ENCODE results near the gene NPR1.
A peak's percentile ranks its signal among the peaks of the same experiment; 100 is the strongest.

NPR1 gene

GRCh38 chr1:153670859-153671627, 7.4 kb upstream of the NPR1 start, which contains the start of gene ILF2 (continued):
- no peak for TF ChIP-seq ZNF596 (tag by site-specific recombination; IDR thresholded peaks at IDR 0.05)
- peak; percentile 98 for TF ChIP-seq IKZF3 (tag by site-specific recombination; IDR thresholded peaks at IDR 0.05)
- TF ChIP-seq ZNF513 (tag by site-specific recombination; IDR thresholded peaks at IDR 0.05): no peak
- TF ChIP-seq ZNF621 (tag by site-specific recombination; IDR thresholded peaks at IDR 0.05): no peak
- no peak for TF ChIP-seq ZBTB7A (tag by site-specific recombination; IDR thresholded peaks at IDR 0.05; ENCODE audit: low read depth)
- no peak for TF ChIP-seq ZNF280D (tag by site-specific recombination; IDR thresholded peaks at IDR 0.05)
- TF ChIP-seq KLF1 (tag by site-specific recombination; IDR thresholded peaks at IDR 0.05): no peak
- 0 out of 2 replicates have a peak, but pooled peaks have one; percentile 37 for TF ChIP-seq ZFP37 (tag by site-specific recombination; IDR thresholded peaks at IDR 0.05)
- no peak for TF ChIP-seq ZNF335 (tag by site-specific recombination; conservative IDR thresholded peaks at IDR 0.05)
- TF ChIP-seq ZNF148 (tag by site-specific recombination; IDR thresholded peaks at IDR 0.05; ENCODE audit: borderline replicate concordance): no peak; the same call in 1 of the 2 replicates
- no peak for TF ChIP-seq ZNF510 (tag by site-specific recombination; IDR thresholded peaks at IDR 0.05; ENCODE audit: insufficient replicate concordance)
- TF ChIP-seq PRDM4 (tag by site-specific recombination; IDR thresholded peaks at IDR 0.05): 0 out of 2 replicates have a peak, but pooled peaks have one; percentile 6
- no peak for TF ChIP-seq ZNF580 (tag by site-specific recombination; IDR thresholded peaks at IDR 0.05)
- TF ChIP-seq ZBTB49 (tag by site-specific recombination; IDR thresholded peaks at IDR 0.05; ENCODE audit: low read depth): no peak
- TF ChIP-seq KLF8 (tag by site-specific recombination; IDR thresholded peaks at IDR 0.05): peak; percentile 27; the same call in 1 of the 2 replicates
- TF ChIP-seq ZNF426 (tag by site-specific recombination; IDR thresholded peaks at IDR 0.05): no peak
- no peak for TF ChIP-seq ZNF529 (tag by site-specific recombination; IDR thresholded peaks at IDR 0.05; ENCODE audit: insufficient replicate concordance)
- no peak for TF ChIP-seq ZNF354C (tag by site-specific recombination; IDR thresholded peaks at IDR 0.05; ENCODE audit: borderline replicate concordance, low read depth)
- TF ChIP-seq ZNF423 (tag by site-specific recombination; IDR thresholded peaks at IDR 0.05): no peak
- TF ChIP-seq HIC1 (tag by site-specific recombination; IDR thresholded peaks at IDR 0.05): no peak
- peak; percentile 50; the same call in 1 of the 2 replicates for TF ChIP-seq ZNF24 (tag by site-specific recombination; IDR thresholded peaks at IDR 0.05)
- TF ChIP-seq ZNF626 (tag by site-specific recombination; IDR thresholded peaks at IDR 0.05): no peak

All from HEK293 (cell line).